HG03045 (cell line): Measurements from ENCODE around the gene RPS2.
A peak's percentile ranks its signal among the peaks of the same experiment; 100 is the strongest.

Experiments used
- ATAC-seq: cut with Tn5 transposase; IDR thresholded peaks from one replicate; pipeline ENCODE4 v1.9.1; 2021; ENCODE audit warnings: mild to moderate bottlenecking, moderate library complexity; ENCODE audit not compliant: unreplicated experiment

RPS2 gene

GRCh38 chr16:1982991-1983543 lies 18.4 kb upstream of the RPS2 start:
- no peak for ATAC-seq

- ATAC-seq = no peak
These were observed 17.4 kb upstream of the RPS2 start for GRCh38 chr16:1982013-1982433.

- no peak for ATAC-seq
These were observed 16.8 kb upstream of the RPS2 start, which contains the start of gene NOXO1 for GRCh38 chr16:1981398-1981836. TSS of gene NOXO1 (minus strand) at chr16:1981469. CDS start at chr16:1981179, 290 bp downstream.

- no peak for ATAC-seq
These were observed 16.1 kb upstream of the RPS2 start for GRCh38 chr16:1980770-1981087.

GRCh38 chr16:1980030-1980769 lies 15.6 kb upstream of the RPS2 start:
- no peak for ATAC-seq

GRCh38 chr16:1979271-1980029 lies 14.8 kb upstream of the RPS2 start:
- no peak for ATAC-seq

- no peak for ATAC-seq
These were observed 14.0 kb upstream of the RPS2 start for GRCh38 chr16:1978476-1979120.

- no peak for ATAC-seq
These were observed 13.2 kb upstream of the RPS2 start for GRCh38 chr16:1977875-1978268.

- no peak for ATAC-seq
These were observed 12.6 kb upstream of the RPS2 start for GRCh38 chr16:1976951-1977874.

- ATAC-seq = no peak
These were observed 11.5 kb upstream of the RPS2 start for GRCh38 chr16:1976216-1976520.

GRCh38 chr16:1975432-1976215 lies 11.0 kb upstream of the RPS2 start:
- ATAC-seq = no peak

GRCh38 chr16:1974157-1975070 lies 9.8 kb upstream of the RPS2 start:
- ATAC-seq = no peak

GRCh38 chr16:1973461-1974156 lies 9.0 kb upstream of the RPS2 start:
- ATAC-seq = no peak

- ATAC-seq = no peak
These were observed 7.9 kb upstream of the RPS2 start for GRCh38 chr16:1972490-1972877.

- peak; percentile 74 for ATAC-seq
These were observed 7.3 kb upstream of the RPS2 start, which contains the start of gene TBL3 for GRCh38 chr16:1971796-1972489. TSS of gene TBL3 (plus strand) at chr16:1972053. CDS start at chr16:1972165, 112 bp downstream.

- ATAC-seq = no peak
These were observed 3.7 kb upstream of the RPS2 start for GRCh38 chr16:1968146-1968953.

GRCh38 chr16:1966460-1966859 lies 1.8 kb upstream of the RPS2 start, which contains the start of gene RNF151:
TSS of gene RNF151 (plus strand) at chr16:1966856. CDS start at chr16:1966882, 26 bp downstream.
- ATAC-seq = no peak
